HepG2 (cell line): ENCODE measurements around the gene INSL6. TPM values are rescaled to one million over a fixed set of nuclear protein-coding genes. Genes with fewer than 3 reads are reported as not detected.

Experiments
- ATAC-seq: fragments of 200-7000 bp; cut with Tn5 transposase; 3 replicates; pipeline ENCODE4 v1.9.1; 2020; ENCODE audit warnings: mild to moderate bottlenecking, moderate library complexity
- Bru-seq: library from RNA; stranded (reverse); fragments of 400-500 nt; gene quantifications from one replicate; lab custom pipeline; 2021; lab: Mats Ljungman, UMichigan
- BruChase-seq, 2 experiments: library from RNA; stranded (reverse); fragments of 400-500 nt; gene quantifications; one replicate each; lab custom pipeline; 2021; lab: Mats Ljungman, UMichigan
- BruUV-seq: library from RNA; stranded (reverse); fragments of 400-500 nt; replicated peaks from 2 replicates; lab custom pipeline; 2021; lab: Mats Ljungman, UMichigan
- CTCF ChIA-PET: fragments of 300-600 bp; formaldehyde crosslinking; extraction: SDS; loops from one replicate; lab custom pipeline; 2021; ENCODE audit warnings: low total read pairs, inconsistent platforms, low intra/inter-chr PET ratio; lab: Yijun Ruan, JAX
- POLR2A ChIA-PET: fragments of 350-600 bp; sonication (Branson Sonifier 250); formaldehyde crosslinking; loops from one replicate; lab custom pipeline; 2020; ENCODE audit warnings: antibody characterized with exemption, inconsistent platforms; lab: Yijun Ruan, JAX
- DNase-seq: peaks from one replicate; pipeline ENCODE4 v3.0.0-alpha.2; 2015; ENCODE audit warnings: low spot score
- FAIRE-seq: peaks from 3 replicates; lab custom pipeline; 2011; peaks lifted over from hg19 to GRCh38; lab: Jason Lieb, UNC
- H2AFZ ChIP-seq: one replicate; pipeline ENCODE4 v1.6.1; 2011; ENCODE audit warnings: low read length, inconsistent platforms
- H3K27ac ChIP-seq: fragments of 300-600 bp; 3 replicates; pipeline ENCODE4 v1.8.0; 2011; ENCODE audit warnings: mixed run types, mild to moderate bottlenecking, mixed read lengths, low read length, inconsistent platforms; ENCODE audit not compliant: insufficient read depth; ENCODE audit errors: extremely low read length
- H3K27me3 ChIP-seq, 2 experiments: fragments of 200-600 bp in 1 of 2; 2 replicates in 1 of 2; 3 replicates in 1 of 2; pipeline versions ENCODE4 v1.6.0 to v1.8.0; 2011; ENCODE audit warnings: low read length in 2 of 2, mild to moderate bottlenecking in 2 of 2, moderate library complexity in 2 of 2, inconsistent platforms in 1 of 2; ENCODE audit not compliant: insufficient read depth in 2 of 2, control insufficient read depth in 1 of 2
- H3K36me3 ChIP-seq, 2 experiments: fragments of 200-600 bp in 1 of 2; replicated peaks in 1 of 2; 2 replicates in 1 of 2; 3 replicates in 1 of 2; pipeline versions ENCODE4 v1.5.1 to v1.8.0; 2011; ENCODE audit warnings: low read length in 2 of 2, inconsistent platforms in 1 of 2; ENCODE audit not compliant: insufficient read depth in 2 of 2, control insufficient read depth in 1 of 2
- H3K4me1 ChIP-seq: 2 replicates; pipeline ENCODE4 v1.5.1; 2012; ENCODE audit warnings: low read length, inconsistent platforms; ENCODE audit not compliant: insufficient read depth
- H3K4me2 ChIP-seq: 2 replicates; pipeline ENCODE4 v1.6.0; 2011; ENCODE audit warnings: low read depth, low read length, inconsistent platforms
- H3K4me3 ChIP-seq, 3 experiments: fragments of 200-600 bp in 1 of 3; sonication (generic), shearing (Covaris generic) in 1 of 3; replicated peaks in 1 of 3; 2 replicates each; pipeline ENCODE4 v1.5.1; 2011 to 2016; ENCODE audit warnings: low read length in 3 of 3, inconsistent platforms in 2 of 3, low read depth in 2 of 3, mild to moderate bottlenecking in 2 of 3, control low read depth in 1 of 3, mixed read lengths in 1 of 3; ENCODE audit not compliant: insufficient read depth in 1 of 3
- H3K79me2 ChIP-seq: one replicate; pipeline ENCODE4 v1.6.1; 2011; ENCODE audit warnings: low read length, inconsistent platforms; ENCODE audit not compliant: insufficient read depth
- H3K9ac ChIP-seq: 2 replicates; pipeline ENCODE4 v1.6.0; 2011; ENCODE audit warnings: mild to moderate bottlenecking, low read depth, low read length, inconsistent platforms; ENCODE audit not compliant: insufficient read depth
- H3K9me3 ChIP-seq: 2 replicates; pipeline ENCODE4 v1.5.1; 2012; ENCODE audit warnings: mild to moderate bottlenecking, low read length
- H4K20me1 ChIP-seq: 2 replicates; pipeline ENCODE4 v1.6.0; 2011; ENCODE audit warnings: inconsistent platforms, mild to moderate bottlenecking, low read length, moderate library complexity; ENCODE audit not compliant: insufficient read depth
- FIP1L1 ChIP-seq: fragments of 200-400 bp; formaldehyde crosslinking; IDR thresholded peaks from 2 replicates; pipeline ENCODE4 v1.6.1; 2018; ENCODE audit warnings: low read depth, mild to moderate bottlenecking, low read length, moderate library complexity, borderline replicate concordance; ENCODE audit not compliant: insufficient read depth
- PHF5A ChIP-seq: IDR thresholded peaks from one replicate; pipeline ENCODE4 v1.6.1; 2018; ENCODE audit warnings: low read depth, missing genetic modification reagents; ENCODE audit not compliant: unreplicated experiment
- PRMT3 ChIP-seq: sonication (generic); formaldehyde crosslinking; IDR thresholded peaks from 2 replicates; pipeline ENCODE4 v1.8.1; 2022; ENCODE audit warnings: low read depth, mild to moderate bottlenecking, moderate library complexity, missing genetic modification reagents, borderline replicate concordance
- TAF1 ChIP-seq: sonication (generic); formaldehyde crosslinking; IDR thresholded peaks from 2 replicates; pipeline ENCODE4 v1.4.0; 2020; ENCODE audit warnings: missing genetic modification reagents
- ZBTB1 ChIP-seq: sonication (generic); formaldehyde crosslinking; IDR thresholded peaks from 2 replicates; pipeline ENCODE4 v1.4.0; 2020; ENCODE audit warnings: missing genetic modification reagents, borderline replicate concordance
- ZNF496 ChIP-seq: sonication (generic); formaldehyde crosslinking; IDR thresholded peaks from 2 replicates; pipeline ENCODE4 v1.8.1; 2023; ENCODE audit warnings: mild to moderate bottlenecking, moderate library complexity, missing genetic modification reagents; ENCODE audit not compliant: insufficient replicate concordance
- ZNF850 ChIP-seq: sonication (generic); formaldehyde crosslinking; conservative IDR thresholded peaks from 2 replicates; pipeline ENCODE4 v1.9.0; 2021; ENCODE audit warnings: mild to moderate bottlenecking, missing genetic modification reagents
- WGBS: methylation state at CpG from one replicate; pipeline ENCODE4 v1.1.6; 2017; ENCODE audit warnings: low lambda C conversion rate; 5-methylcytosine and 5-hydroxymethylcytosine counted together
- in situ Hi-C: cut with HindIII; loops from 2 replicates; pipeline ENCODE4 v1.10.0; 2017; ENCODE audit warnings: low pct_unique_long_range_greater_than_20kb; ENCODE audit not compliant: extremely low pct_ligation_motif_present
- intact Hi-C: fragments of 100-400 bp; cut with micrococcal nuclease; formaldehyde crosslinking; loops from one replicate; pipeline ENCODE4 v1.10.0; 2022; ENCODE audit not compliant: unreplicated experiment
- long read RNA-seq, 2 experiments: library from RNA in 1 of 2; library from polyadenylated mRNA in 1 of 2; stranded (forward) in 1 of 2; unstranded in 1 of 2; transcript quantifications; one replicate each; pipeline ENCODE4 v2.0.0, GENCODE V29; 2019 to 2022
- polyA minus RNA-seq, 3 experiments: library from RNA; depleted of rRNA, polyadenylated mRNA; stranded (reverse); fragments of >200 nt; gene quantifications; 2 replicates each; pipeline ENCODE4 v1.2.3, GENCODE V29; 2011; ENCODE audit warnings: low replicate concordance in 1 of 3
- polyA plus RNA-seq, 8 experiments: library from polyadenylated mRNA; depleted of rRNA in 3 of 8; stranded (reverse) in 7 of 8; unstranded in 1 of 8; fragments of >200 nt; fragmentation: Illumina TruSeq in 4 of 8; extraction: Trizol in 4 of 8; gene quantifications; 2 replicates each; pipeline versions ENCODE4 v1.2.1 to v1.2.3, GENCODE V29; 2011 to 2016; ENCODE audit warnings: low read depth in 4 of 8, missing spikeins in 1 of 8, mixed read lengths in 1 of 8; ENCODE audit not compliant: insufficient read depth in 1 of 8
- total RNA-seq, 5 experiments: library from RNA; depleted of rRNA; stranded (reverse); fragments of >200 nt; fragmentation: Illumina TruSeq; extraction: Trizol; gene quantifications; 2 replicates each; pipeline ENCODE4 v1.2.3, GENCODE V29; 2016; ENCODE audit warnings: low read depth in 1 of 5
- TF ChIP-seq, protein P1 (sequence below): sonication (generic); formaldehyde crosslinking; IDR thresholded peaks from 2 replicates; pipeline ENCODE4 v1.9.0; 2021; ENCODE audit warnings: missing genetic modification reagents, borderline replicate concordance
- TF ChIP-seq, protein P2 (sequence below): sonication (generic); IDR thresholded peaks from 2 replicates; pipeline ENCODE4 v1.6.1; 2016; ENCODE audit warnings: low read depth, borderline replicate concordance
- TF ChIP-seq, protein P3 (sequence below): sonication (generic); formaldehyde crosslinking; IDR thresholded peaks from 2 replicates; pipeline ENCODE4 v1.4.0; 2020; ENCODE audit warnings: missing genetic modification reagents, borderline replicate concordance

Gene INSL6
- total RNA-seq (2016; rRNA removed; fragmentation: Illumina TruSeq; extraction: Trizol) (not detected in 2 replicates), polyA plus RNA-seq (2011; rRNA removed) (not detected in 2 replicates), polyA minus RNA-seq (2011; rRNA and poly(A)+ RNA removed; ENCODE audit: low replicate concordance) (not detected in 2 replicates), Bru-seq, nascent RNA (percentile 1 among the genes with signal in this experiment), BruChase-seq, experiment 1, labeled RNA remaining after a 6-hour chase (not detected), BruChase-seq, experiment 2, labeled RNA remaining after a 2-hour chase (not detected)
- total RNA-seq (2016; cell fraction: cytosol; rRNA removed; fragmentation: Illumina TruSeq; extraction: Trizol; ENCODE audit: low read depth), result not detected in 2 replicates
- not detected in 2 replicates for total RNA-seq (2016; cell fraction: insoluble cytoplasmic fraction; rRNA removed; fragmentation: Illumina TruSeq; extraction: Trizol)
- total RNA-seq (2016; cell fraction: membrane; rRNA removed; fragmentation: Illumina TruSeq; extraction: Trizol), result not detected in 2 replicates
- total RNA-seq (2016; cell fraction: nucleus; rRNA removed; fragmentation: Illumina TruSeq; extraction: Trizol), result not detected in 2 replicates
- not detected in 2 replicates for polyA plus RNA-seq (2011; cell fraction: cytosol; rRNA removed)
- polyA plus RNA-seq (2011; cell fraction: nucleus; rRNA removed), result not detected in 2 replicates
- not detected in 2 replicates for polyA plus RNA-seq (2012)
- not detected in 2 replicates for polyA plus RNA-seq (2016; cell fraction: cytosol; fragmentation: Illumina TruSeq; extraction: Trizol; ENCODE audit: low read depth)
- not detected in 2 replicates for polyA plus RNA-seq (2016; cell fraction: insoluble cytoplasmic fraction; fragmentation: Illumina TruSeq; extraction: Trizol; ENCODE audit: low read depth)
- not detected in 2 replicates for polyA plus RNA-seq (2016; cell fraction: membrane; fragmentation: Illumina TruSeq; extraction: Trizol; ENCODE audit: low read depth)
- not detected in 2 replicates for polyA plus RNA-seq (2016; cell fraction: nucleus; fragmentation: Illumina TruSeq; extraction: Trizol; ENCODE audit: insufficient read depth, low read depth)
- not detected in 2 replicates for polyA minus RNA-seq (2011; cell fraction: cytosol; rRNA and poly(A)+ RNA removed)
- not detected in 2 replicates for polyA minus RNA-seq (2011; cell fraction: nucleus; rRNA and poly(A)+ RNA removed)
- long read RNA-seq, experiment 1, result 0 reads
- long read RNA-seq, experiment 2, result 0 reads

- no peak within 1 kb of the TSS for H2AFZ ChIP-seq
- intact Hi-C loops, result loop anchor here (5.0 kb wide), 1 partner anchor 77 kb away; no protein-coding TSS in a partner anchor
- TF ChIP-seq FIP1L1 (no peak), ZNF850 (CRISPR knock-in tag) (no peak), PHF5A (CRISPR knock-in tag) (no peak), ZBTB1 (CRISPR knock-in tag) (no peak), ZNF496 (CRISPR knock-in tag) (no peak), TAF1 (CRISPR knock-in tag) (no peak), PRMT3 (CRISPR knock-in tag) (no peak)
- TF ChIP-seq, protein P1, sequence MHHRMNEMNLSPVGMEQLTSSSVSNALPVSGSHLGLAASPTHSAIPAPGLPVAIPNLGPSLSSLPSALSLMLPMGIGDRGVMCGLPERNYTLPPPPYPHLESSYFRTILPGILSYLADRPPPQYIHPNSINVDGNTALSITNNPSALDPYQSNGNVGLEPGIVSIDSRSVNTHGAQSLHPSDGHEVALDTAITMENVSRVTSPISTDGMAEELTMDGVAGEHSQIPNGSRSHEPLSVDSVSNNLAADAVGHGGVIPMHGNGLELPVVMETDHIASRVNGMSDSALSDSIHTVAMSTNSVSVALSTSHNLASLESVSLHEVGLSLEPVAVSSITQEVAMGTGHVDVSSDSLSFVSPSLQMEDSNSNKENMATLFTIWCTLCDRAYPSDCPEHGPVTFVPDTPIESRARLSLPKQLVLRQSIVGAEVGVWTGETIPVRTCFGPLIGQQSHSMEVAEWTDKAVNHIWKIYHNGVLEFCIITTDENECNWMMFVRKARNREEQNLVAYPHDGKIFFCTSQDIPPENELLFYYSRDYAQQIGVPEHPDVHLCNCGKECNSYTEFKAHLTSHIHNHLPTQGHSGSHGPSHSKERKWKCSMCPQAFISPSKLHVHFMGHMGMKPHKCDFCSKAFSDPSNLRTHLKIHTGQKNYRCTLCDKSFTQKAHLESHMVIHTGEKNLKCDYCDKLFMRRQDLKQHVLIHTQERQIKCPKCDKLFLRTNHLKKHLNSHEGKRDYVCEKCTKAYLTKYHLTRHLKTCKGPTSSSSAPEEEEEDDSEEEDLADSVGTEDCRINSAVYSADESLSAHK (CRISPR knock-in tag), result no peak
- TF ChIP-seq, protein P2, sequence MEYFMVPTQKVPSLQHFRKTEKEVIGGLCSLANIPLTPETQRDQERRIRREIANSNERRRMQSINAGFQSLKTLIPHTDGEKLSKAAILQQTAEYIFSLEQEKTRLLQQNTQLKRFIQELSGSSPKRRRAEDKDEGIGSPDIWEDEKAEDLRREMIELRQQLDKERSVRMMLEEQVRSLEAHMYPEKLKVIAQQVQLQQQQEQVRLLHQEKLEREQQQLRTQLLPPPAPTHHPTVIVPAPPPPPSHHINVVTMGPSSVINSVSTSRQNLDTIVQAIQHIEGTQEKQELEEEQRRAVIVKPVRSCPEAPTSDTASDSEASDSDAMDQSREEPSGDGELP, result no peak
- TF ChIP-seq, protein P3, sequence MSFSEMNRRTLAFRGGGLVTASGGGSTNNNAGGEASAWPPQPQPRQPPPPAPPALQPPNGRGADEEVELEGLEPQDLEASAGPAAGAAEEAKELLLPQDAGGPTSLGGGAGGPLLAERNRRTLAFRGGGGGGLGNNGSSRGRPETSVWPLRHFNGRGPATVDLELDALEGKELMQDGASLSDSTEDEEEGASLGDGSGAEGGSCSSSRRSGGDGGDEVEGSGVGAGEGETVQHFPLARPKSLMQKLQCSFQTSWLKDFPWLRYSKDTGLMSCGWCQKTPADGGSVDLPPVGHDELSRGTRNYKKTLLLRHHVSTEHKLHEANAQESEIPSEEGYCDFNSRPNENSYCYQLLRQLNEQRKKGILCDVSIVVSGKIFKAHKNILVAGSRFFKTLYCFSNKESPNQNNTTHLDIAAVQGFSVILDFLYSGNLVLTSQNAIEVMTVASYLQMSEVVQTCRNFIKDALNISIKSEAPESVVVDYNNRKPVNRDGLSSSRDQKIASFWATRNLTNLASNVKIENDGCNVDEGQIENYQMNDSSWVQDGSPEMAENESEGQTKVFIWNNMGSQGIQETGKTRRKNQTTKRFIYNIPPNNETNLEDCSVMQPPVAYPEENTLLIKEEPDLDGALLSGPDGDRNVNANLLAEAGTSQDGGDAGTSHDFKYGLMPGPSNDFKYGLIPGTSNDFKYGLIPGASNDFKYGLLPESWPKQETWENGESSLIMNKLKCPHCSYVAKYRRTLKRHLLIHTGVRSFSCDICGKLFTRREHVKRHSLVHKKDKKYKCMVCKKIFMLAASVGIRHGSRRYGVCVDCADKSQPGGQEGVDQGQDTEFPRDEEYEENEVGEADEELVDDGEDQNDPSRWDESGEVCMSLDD, result no peak
These were observed at the start of gene INSL6 for GRCh38 chr9:5185220-5185840. TSS of gene INSL6 (minus strand) at chr9:5185639. CDS start at chr9:5185602, 37 bp downstream.

More at GRCh38 chr9:5185220-5185840, at the start of gene INSL6:
- H4K20me1 ChIP-seq, result no peaks in the 10 kb centered on the region
- 59% methylated on average over 31 of the region's 44 CpGs for WGBS
- H3K4me2 ChIP-seq, result no peak within 1 kb of the TSS; the same call in 1 of the 2 replicates
- in situ Hi-C loops, result loop anchor here (5.0 kb wide), 2 partner anchors 257 to 412 kb away; no protein-coding TSS in a partner anchor
- no peak within 1 kb of the TSS for H3K4me3 ChIP-seq
- no peaks in the 10 kb centered on the region for H3K9me3 ChIP-seq
- peaks cover 0 to 5% of the 10 kb centered on the region in 2 experiments; a peak in 1 of 5 replicates for H3K27me3 ChIP-seq
- H3K4me1 ChIP-seq, result no peaks in the 10 kb centered on the region
- ChIA-PET POLR2A (no interaction called here), CTCF (interaction anchor here (2.1 to 2.5 kb wide), 2 partner anchors 240 to 415 kb away, joined by 11 to 16 read pairs; no protein-coding TSS in a partner anchor)
- DNase-seq, result no peak
- H3K36me3 ChIP-seq, result no peaks in the 10 kb centered on the region
- FAIRE-seq, result no peak
- no peak within 1 kb of the TSS for H3K27ac ChIP-seq
- no peak within 1 kb of the TSS for H3K9ac ChIP-seq
- no peaks in the 10 kb centered on the region for H3K79me2 ChIP-seq
- no TSS peak for BruUV-seq
- ATAC-seq, result no peak
